ENCODE data around the gene PLEKHA4.
"Not testable (repeated sequence)": the region's sequence is repeated elsewhere in the genome, so short reads cannot be mapped to it uniquely, and the experiment has no call there.

DNA sequence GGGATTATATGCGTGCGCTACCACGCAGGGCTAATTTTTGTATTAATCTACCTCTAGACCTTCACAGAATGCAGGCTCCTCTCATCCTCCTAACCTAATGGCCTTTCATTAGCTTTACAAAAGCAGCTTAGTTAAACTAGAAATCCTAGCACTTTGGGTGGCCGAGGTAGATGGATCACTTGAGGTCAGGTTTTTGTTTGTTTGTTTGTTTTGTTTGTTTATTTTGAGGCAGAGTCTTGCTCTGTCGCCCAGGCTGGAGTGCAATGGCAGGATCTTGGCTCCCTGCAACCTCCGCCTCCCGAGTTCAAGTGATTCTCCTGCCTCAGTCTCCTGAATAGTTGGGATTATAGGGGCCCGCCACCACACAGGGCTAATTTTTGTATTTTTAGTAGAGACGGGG lies 11.3 kb upstream of the PLEKHA4 start:
- TF ChIP-seq, protein P1, sequence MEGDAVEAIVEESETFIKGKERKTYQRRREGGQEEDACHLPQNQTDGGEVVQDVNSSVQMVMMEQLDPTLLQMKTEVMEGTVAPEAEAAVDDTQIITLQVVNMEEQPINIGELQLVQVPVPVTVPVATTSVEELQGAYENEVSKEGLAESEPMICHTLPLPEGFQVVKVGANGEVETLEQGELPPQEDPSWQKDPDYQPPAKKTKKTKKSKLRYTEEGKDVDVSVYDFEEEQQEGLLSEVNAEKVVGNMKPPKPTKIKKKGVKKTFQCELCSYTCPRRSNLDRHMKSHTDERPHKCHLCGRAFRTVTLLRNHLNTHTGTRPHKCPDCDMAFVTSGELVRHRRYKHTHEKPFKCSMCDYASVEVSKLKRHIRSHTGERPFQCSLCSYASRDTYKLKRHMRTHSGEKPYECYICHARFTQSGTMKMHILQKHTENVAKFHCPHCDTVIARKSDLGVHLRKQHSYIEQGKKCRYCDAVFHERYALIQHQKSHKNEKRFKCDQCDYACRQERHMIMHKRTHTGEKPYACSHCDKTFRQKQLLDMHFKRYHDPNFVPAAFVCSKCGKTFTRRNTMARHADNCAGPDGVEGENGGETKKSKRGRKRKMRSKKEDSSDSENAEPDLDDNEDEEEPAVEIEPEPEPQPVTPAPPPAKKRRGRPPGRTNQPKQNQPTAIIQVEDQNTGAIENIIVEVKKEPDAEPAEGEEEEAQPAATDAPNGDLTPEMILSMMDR (IDR thresholded peaks at IDR 0.05) = not testable (repeated sequence)
- TF ChIP-seq, protein P2, sequence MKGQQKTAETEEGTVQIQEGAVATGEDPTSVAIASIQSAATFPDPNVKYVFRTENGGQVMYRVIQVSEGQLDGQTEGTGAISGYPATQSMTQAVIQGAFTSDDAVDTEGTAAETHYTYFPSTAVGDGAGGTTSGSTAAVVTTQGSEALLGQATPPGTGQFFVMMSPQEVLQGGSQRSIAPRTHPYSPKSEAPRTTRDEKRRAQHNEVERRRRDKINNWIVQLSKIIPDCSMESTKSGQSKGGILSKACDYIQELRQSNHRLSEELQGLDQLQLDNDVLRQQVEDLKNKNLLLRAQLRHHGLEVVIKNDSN (CRISPR knock-in tag; IDR thresholded peaks at IDR 0.05) = not testable (repeated sequence)
- TF ChIP-seq, protein P3, sequence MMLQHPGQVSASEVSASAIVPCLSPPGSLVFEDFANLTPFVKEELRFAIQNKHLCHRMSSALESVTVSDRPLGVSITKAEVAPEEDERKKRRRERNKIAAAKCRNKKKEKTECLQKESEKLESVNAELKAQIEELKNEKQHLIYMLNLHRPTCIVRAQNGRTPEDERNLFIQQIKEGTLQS (CRISPR knock-in tag; conservative IDR thresholded peaks at IDR 0.05) = not testable (repeated sequence)
- TF ChIP-seq MYBL2 (CRISPR knock-in tag; IDR thresholded peaks at IDR 0.05) = not testable (repeated sequence)

All from WTC11 (cell line).